Mammary epithelial cell (primary cell): Measurements from ENCODE around the gene TTBK1.

Experiments used
- CTCF ChIP-seq, 2 donors: IDR thresholded peaks in 1 of 2; conservative IDR thresholded peaks in 1 of 2; 2 replicates each; pipeline ENCODE4 v1.5.1; 2011 to 2012; ENCODE audit warnings: inconsistent platforms in 2 of 2, low read length in 2 of 2, mild to moderate bottlenecking in 2 of 2, control low read depth in 1 of 2, low read depth in 1 of 2; ENCODE audit not compliant: insufficient read depth in 1 of 2; ENCODE audit errors: extremely low read depth in 1 of 2
- EZH2 ChIP-seq: IDR thresholded peaks from 2 replicates; pipeline ENCODE4 v1.6.1; 2012; ENCODE audit warnings: low read length, inconsistent platforms, borderline replicate concordance

- TF ChIP-seq EZH2 (no peak), CTCF (conservative IDR thresholded peaks at IDR 0.05 in 1 of 2, IDR thresholded peaks at IDR 0.05 in 1 of 2; ENCODE audit: extremely low read depth in 1 of 2, insufficient read depth in 1 of 2, low read depth in 1 of 2, low read length in 2 of 2) (no peak)
These were observed 3.2 kb downstream of the TTBK1 start for GRCh38 chr6:43246301-43247113.
